Dermis microvascular lymphatic vessel endothelial cell (primary cell): ENCODE results near the gene HDAC7. TPM values are rescaled to one million over a fixed set of nuclear protein-coding genes. Genes with fewer than 3 reads are reported as not detected.
"Not testable (repeated sequence)": the region's sequence is repeated elsewhere in the genome, so short reads cannot be mapped to it uniquely, and the experiment has no call there.

Experiments used
- DNase-seq, 2 donors: peaks; one replicate each; pipeline versions ENCODE4 v3.0.0 to v3.0.0-alpha.2; 2010; ENCODE audit warnings: low read depth in 2 of 2
- total RNA-seq: library from RNA; depleted of rRNA; stranded (reverse); fragments of >200 nt; gene quantifications from 2 replicates; pipeline ENCODE4 v1.2.1, GENCODE V29; 2014

The HDAC7 gene
- total RNA-seq, 1 donor from 2014 or later, result 28.8 TPM

DNA sequence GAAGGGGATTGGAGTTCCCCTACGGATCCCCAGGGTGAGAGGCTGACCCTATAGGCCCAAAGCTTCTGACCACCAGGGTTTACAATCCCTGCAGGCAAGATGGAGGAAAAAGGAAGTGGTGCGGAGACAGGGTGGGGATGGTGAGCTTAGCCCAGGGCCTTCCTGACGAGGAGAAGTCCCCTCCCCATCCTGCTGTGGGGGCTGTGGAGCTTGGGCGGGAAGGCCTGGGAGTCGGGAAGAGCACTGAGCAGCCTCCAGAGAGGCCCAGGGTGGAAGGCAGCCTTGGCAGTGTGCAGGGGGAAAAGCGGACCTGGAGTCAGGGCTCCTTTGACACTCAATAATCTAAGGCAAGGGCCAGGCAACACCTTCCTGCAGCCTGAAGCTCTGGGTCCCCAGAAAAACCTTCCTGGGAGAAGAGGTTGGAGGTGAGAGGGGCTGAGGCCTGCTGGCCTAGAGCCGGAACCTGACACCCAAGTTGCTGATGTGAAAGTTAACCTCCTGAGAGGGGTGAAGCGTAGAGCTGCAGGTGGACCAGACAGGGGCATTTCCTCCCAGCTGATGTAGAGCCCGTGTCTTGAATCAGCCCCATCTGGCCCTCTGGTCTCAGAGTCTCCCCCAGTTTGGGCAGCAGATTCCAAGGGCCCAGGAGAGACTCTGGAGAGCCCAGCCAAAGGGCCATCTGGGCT lies 6.0 kb downstream of the HDAC7 start:
- peak in 1 of 2 donors; percentile 54 for DNase-seq

DNA sequence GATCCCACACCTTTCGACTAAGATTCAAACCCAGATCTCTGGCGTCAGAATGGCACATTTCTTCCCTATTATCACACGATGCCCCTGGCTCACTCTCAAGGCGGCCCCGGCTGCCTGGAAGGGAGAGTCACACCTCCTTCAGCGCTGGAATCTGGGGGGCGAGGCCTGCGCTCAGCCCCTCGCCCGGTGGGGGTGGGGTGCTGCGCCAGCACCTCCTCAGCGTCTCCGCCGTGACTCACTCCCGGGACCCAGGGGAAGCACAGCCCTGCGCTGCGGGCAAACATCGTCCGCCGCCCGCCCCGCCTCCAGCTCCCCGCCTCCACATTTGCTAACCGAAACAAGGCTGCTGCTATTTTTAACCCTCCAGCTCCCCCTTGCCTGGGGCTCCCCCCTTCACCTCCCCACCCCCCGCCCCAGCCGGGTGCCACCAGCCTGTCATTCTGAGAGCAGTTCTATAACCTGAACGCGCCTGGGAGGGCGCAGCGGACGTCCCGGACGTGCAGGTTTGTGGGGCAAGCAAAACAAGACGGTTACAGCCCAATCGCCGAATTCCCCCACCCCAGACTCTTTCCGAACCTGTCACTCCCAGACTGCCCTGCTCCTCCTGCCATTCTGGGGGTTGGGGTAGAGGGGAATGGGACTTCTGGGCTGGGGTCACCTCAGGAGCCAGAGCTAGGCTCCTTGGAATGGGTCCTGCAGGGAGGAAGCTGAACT lies 6.7 kb downstream of the HDAC7 start:
- DNase-seq, result peak in 1 of 2 donors; percentile 84

DNA sequence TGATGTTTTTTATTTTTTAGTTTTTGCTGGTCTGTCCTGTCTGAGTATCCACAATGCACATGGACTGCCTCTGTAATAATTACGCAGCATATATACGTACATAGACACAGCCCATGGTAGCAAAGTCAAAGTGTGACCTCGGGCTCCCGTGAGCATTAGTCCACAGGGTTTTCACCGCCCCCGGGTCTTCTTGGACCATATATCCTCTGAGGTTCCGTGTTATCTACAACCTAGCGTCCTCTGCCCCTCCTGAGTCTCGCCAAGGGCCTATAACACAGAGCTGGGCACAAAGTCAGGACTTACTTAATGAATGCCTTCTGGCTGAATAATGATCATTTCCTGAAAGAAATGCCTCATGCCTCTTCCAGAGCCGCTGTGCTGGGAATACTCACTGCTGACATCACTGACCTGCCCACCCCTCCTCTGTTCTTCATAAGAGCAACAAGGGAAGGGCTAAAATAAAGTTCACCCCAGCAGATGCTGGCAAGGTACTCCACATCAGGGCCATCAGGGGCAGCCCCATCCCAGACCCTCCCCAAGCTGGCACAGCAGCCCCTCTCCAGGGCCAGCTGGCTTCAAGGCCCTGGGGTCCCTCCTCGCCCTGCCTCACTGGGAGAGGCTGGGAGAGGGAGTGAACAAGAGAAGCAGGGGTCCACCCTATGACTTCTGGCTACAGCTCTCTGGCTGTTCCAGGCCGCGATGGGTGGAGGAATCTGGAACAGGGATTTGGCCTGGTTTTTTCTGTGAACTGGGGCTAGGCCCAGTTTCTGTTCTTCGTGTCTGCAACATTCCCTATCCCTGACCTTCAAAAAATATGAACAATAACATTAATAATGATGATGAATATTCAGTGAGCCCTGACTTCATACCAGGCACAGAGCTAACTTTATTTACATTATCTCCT lies 7.9 kb downstream of the HDAC7 start:
- DNase-seq, result peak in 1 of 2 donors; percentile 85

DNA sequence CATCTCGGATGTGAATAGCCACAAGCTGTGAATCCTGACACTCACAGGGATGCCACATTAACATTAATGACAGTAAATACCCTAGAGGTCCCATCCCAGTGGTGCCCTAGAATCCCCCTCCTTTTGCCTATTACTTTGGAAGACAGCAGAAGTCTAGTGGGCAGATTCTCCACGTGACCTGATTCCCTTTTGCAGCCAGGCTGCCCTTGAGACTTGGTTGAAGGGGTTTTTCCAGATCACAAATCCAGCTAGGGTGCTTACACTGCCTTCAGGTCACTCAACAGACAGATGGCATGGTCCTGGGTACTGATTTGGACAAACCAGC lies 8.7 kb downstream of the HDAC7 start:
- no peak for DNase-seq

DNA sequence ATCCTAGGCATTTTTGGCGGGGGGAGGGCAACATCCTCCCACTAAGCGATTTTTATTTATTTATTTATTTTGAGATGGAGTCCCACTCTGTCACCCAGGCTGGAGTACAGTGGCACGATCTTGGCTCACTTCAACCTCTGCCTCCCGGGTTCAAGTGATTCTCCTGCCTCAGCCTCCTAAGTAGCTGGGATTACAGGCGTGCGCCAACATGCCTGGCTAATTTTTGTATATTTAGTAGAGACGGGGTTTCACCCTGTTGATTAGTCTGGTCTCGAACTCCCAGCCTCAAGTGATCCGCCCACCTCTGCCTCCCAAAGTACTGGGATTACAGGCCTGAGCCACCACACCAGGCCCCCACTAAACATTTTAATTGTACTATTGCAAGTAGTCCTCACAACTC lies 10.2 kb downstream of the HDAC7 start:
- not testable (repeated sequence) for DNase-seq

DNA sequence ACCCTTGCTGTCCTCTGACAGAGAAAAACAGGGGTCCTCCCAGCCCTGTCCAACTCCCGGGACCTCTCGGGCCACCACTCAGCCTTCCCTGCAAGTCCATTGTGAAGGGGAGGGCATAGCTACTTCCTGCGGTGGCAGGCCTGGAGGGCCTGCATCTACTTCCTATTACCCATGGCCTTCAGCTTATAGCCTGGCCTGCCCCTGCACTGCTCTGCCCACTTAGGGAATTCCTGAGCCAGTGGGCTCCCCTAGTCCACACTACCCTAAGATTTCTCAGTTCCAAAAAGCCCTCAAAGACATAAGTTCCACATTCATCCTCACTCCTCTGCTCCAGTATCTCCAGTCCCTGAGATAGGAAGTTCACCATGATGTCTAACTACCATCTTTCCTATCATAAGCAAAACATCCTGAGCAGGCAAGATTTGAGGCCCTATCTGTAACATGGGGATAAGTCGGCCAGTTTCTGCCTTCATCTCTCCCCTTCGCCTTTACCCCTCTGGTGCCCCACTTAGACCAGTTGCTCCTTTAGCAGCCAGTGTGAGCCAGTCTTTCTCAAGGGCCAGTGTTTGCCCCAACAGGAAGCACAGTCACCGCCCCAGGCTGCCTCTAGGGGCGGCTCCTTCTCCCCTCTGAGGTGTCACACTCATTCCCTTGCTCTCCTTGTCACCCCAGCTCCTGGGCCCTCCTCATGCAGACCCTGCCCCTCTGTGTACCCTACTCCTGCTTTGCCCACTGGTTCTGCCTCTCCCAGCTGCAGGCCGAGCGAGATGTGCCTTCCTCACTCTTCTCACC lies 10.9 kb downstream of the HDAC7 start:
- DNase-seq, result peak in 1 of 2 donors; percentile 61

DNA sequence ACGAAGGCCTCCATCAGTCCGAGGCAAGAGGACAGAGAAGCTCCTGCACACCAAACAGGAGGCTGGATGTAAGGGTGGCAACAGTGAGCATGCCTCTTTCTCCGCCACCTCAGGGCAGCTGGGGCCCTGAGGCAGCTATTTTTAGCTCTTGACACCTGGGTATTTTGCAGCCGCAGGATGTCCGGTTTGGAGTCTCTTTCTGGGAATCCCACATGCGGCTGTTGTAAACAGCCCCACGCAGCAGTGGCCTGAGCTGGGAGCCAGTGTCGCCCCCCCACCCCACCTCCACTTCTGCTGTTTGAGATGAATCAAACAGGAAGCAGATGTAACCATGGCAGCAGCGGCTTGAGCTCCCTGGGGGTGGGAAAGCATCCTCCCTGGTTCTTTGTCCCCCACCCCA lies 11.7 kb downstream of the HDAC7 start:
- peak; percentile 81 to 96 for DNase-seq

DNA sequence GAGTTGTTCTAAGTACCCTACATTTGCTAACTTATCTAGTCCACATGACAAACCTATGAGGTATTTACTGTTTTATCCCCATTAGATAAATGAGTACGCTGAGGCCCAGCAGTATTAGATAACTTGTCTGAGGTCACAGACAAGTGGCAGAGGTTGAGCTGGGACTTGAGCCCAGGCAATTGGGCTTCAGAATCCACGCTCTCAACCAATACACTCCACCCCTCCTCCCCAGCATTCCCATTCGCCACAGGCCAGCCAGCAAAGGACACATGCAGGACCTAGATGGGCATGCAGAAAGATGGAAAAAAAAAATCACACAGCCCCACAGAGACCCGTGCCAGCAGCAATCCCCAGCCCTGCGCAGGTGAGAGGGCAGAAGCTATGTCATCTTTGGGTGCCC lies 12.4 kb downstream of the HDAC7 start:
- no peak for DNase-seq

DNA sequence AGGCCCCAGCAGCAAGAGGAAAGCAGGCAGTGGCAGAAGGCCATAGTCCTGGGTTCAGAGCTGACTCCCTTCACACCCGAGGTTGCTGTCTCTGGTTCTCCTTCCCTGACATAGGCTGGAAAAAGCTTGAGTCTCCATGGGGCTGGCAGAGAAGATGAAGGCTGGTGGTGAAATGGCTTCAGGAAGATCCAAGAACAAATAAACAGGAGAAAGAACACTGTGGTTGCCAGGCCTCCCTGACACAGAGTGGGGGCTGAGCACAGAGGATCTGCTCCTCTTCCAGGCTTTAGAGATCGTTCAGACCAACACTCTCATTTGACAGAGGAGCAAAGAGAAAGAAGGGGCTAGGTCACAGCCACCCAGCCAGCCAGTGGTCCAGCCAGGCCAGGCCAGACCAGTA lies 14.3 kb downstream of the HDAC7 start:
- DNase-seq, result no peak

DNA sequence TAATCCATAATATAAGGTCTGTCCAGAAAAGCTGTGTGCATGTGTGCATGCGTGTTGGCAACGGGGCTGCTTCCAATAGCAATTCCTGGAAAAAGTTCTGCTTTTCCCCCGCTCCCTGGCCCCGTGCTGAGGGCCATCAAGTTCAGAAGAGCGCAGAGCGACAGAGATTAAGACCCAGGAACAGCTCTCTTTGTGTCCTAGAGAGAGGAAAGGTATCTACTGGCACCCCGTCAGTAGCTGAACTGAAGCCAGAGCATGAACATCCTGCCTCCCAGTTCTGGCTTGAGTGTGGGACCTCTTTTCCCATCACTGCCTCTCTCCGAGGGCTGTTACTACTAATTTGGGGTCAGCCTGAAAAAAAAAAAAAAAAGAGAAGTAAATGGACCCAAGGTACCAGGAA lies 15.5 kb downstream of the HDAC7 start:
- DNase-seq, result no peak

DNA sequence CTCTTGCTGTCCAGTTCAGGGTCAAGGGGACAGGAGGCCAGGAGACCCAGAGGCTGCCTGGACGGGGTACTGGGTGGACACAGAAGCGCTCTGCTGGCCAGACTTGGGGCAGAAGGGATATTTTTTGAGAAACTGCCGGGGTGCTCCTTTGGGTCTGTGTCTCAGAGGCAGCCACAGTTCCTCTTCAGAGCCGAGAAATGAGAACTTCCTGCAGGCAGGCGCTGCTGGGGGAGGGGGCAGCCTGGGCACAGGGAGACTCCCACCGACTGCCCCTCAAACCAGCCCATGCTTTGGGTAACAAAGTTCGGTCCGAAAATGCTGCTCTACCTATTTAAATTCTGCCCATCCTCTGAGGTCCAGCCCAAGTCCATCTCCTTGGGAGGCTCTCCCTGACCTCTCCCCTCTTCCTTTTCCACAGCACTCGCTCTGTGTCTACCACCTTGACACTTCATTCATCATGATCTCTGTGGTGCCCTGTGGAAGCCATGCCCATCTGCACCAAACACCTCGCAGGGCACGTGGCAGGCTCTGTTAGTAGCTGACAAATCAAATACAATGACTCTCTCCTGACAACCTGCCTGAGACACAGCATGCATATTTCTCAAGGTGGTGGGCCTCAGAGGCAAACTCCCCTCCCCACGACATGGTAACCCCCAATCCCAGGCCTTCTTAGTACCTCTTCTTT lies 16.4 kb downstream of the HDAC7 start:
- no peak for DNase-seq

DNA sequence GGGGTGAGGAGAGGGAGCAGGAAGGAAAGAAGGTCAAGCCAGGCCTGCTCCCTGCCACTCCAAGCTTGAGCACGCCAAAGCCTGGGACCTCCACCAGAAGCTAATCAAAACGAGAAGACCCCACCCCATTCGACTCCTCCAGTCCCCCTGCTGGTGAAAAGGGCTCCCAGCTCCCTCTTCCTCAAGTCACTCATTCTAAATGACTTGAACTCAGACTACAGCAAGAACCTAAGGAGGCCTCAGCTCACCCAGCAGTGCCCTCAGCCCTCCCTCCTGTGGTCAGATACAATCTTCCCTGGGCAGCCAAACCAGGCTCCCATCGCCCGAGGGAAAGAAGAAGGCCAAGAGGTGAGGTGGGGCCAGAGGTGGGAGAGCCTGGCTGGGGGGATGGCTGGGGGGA lies 17.4 kb downstream of the HDAC7 start:
- DNase-seq, result no peak

DNA sequence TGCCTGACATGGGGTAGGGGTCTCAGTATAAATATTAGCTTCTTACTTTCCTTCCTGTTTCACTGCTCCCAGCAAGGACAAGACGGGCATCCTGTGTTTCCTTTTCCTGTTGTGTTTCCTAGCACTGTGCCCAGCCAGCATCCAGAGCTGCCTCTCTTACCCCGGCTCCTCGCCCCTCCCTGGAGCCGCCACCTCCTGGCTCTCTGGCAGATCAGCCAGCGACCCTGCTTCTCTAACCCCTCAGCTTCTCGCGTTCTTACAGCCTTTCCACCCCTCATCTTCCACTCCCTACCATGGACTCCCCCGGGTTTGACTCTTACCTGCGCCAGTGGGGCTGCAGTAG lies 17.8 kb downstream of the HDAC7 start:
- no peak for DNase-seq

DNA sequence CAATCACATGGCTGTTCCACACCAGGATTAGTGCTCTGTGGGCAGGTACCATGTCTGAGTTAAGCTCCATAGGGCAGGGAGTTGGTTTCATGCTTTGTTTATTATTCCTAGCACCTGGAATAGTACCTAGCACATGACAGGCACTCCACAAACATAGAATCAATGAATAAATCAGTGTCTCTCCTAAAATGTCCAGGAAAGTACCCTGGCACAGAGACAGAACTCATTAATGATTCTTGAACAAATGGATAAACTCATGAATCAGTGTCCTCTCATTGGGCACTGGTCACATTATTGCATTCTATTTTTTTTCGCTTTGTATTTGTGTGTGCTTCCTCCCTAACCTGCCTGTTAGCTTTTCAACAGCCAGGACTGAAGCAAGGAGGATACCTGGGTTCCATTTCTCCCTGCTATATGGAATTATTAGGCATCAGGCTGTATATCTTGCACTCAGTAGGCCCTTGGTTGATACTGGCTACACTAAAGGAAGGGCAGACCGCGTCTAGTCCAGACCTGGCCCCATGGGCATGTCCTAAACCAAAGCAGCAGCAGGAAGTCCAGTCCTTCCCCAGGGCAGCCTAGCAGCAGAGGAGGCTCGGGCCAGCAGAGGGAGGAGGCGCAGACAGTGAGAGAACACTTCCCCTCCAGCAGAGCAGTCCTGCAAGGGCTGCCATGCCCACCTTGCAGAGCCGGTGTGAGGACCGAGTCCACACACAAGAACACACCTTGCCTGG lies 18.4 kb downstream of the HDAC7 start:
- DNase-seq, result peak in 1 of 2 donors; percentile 63

DNA sequence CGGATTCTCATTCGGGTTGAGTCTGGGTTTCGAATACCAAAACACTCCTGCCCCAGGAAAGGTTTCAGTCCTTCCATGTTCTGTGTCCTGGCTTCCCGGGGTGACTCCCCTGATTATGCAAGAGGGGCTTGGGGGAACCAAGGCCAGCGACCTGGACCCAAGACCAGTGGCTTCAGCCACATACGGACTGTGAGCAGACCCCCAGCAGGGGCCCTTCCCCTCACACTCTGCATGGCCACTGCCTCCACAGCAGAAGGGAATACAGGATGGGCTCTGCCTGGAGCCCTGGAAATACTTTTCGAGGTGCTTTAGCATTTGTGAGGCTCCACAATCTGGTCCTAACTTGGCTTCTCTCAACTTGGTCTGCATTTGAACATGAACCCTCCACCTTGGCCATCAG lies 19.1 kb downstream of the HDAC7 start:
- DNase-seq, result no peak

DNA sequence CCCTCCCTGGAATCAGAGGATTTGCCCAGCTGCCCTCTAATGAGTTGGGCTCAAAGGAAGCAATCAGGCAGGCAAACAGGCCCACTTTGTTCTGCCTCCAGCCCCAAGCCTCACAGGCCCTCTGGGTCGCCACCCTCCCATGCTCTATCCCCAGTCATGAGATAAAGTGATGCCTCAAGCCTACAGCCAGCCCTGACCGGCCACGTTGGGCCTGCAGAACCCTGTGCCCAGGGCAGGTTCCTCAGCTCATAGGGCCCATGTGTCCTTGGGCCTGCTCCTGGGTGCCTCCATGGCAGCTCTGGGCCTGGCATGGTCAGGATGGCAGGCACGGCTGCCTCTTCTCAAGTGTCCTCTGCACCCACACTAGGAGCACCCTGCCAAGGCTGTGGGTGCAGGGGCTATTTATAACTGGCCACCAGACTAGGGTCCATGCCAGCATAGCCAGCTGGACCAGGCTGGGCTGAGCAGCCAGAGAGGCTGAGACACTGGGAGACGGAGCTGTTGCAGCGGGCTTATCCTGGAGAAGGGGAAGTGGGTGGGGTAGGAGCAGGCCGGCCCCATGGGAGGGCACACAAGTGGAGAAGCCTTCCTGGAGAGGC lies 20.2 kb downstream of the HDAC7 start:
- no peak for DNase-seq

DNA sequence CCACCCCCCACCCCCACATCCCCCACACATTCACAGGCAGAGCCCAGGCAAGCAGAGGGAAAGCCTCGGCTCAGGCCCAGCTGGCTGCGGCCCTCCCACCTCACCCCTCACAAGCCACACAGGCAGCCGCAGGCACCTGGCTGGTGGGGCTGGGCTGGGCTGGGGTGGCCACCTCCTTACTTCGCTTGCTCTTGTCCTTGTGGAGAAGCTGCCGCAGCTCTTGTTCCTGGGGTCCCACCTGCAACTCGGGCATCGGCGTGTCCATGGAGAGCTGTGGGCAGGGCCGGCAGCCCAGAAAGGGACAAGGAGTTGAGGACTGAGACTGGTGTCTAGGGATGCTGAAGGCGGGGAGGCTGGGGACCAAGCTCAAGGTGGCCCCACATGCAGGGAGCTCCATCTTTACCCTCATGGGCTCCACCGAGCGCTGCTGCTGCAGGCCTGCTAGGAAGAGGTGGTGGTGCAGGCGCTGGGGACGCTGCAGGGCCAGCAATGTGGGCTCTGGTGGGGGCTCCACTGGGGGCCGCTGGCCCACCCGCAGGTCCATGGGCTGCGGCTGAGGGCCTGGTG lies 21.2 kb downstream of the HDAC7 start:
- no peak for DNase-seq

DNA sequence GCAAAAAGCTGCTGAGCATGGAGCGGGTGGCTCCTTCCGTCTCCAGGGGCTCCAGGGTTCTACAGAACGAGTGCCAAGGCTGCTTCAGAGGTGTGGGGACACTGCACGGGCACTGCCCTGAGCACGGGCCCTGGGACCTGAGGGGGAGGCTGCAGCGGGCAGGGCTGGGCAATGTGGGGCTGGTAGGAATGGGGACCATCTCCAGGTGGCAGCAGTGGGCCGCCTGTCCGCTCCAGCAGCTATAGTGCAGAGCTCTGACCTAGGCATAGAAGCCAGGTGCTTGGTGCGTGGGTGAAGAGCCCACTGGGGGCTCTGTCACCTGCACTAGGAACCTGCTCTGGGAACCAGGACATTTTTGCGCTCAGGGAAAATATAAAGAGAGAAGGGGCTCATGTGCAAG lies 22.3 kb downstream of the HDAC7 start:
- no peak for DNase-seq

DNA sequence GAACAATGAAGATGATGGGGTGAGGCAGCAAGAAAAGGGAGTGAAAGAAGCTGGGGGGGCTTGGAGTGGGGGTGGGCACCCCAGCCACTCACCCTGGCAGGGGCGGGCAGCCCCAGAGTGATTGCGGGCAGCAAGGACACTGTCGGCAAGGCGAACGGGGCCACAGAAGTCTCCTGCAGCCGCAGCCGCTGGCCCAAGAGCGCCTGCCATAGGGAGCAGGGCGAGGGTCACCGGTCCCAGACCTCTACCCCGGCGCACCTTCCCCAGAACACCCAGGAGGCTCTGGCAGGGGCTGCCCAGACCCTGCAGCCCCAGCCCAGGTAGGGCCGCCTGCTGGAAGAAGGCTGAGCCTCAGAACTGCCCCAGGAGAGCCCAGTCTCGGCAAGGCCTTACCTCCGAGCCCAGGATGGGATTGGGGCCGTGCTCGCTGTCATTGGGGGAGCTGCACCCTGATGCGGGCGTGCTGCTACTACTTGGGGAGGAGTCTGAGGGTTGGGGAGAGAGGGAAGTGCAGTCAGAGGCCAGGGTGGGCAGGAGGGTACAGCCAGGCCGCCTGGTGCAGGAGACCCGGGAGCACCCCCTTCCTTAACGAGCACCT lies 23.8 kb downstream of the HDAC7 start:
- DNase-seq, result no peak
